IMR-90 (cell line): Measurements from ENCODE around the gene EVA1C. TPM values are rescaled to one million over a fixed set of nuclear protein-coding genes. Genes with fewer than 3 reads are reported as not detected.

Source experiments
- ATAC-seq: fragments of 200-7000 bp; cut with Tn5 transposase; 2 replicates; pipeline ENCODE4 v1.9.1; 2020; ENCODE audit warnings: low read depth, mild to moderate bottlenecking, moderate library complexity
- BruUV-seq: library from RNA; stranded (reverse); fragments of 400-500 nt; replicated peaks from 2 replicates; lab custom pipeline; 2021; lab: Mats Ljungman, UMichigan
- CTCF ChIA-PET: fragments of 300-600 bp; formaldehyde crosslinking; extraction: SDS; loops from one replicate; lab custom pipeline; 2021; ENCODE audit warnings: antibody characterized with exemption; lab: Yijun Ruan, JAX
- POLR2A ChIA-PET: fragments of 300-600 bp; sonication (Branson Sonifier 250); formaldehyde crosslinking; loops from one replicate; lab custom pipeline; 2022; ENCODE audit warnings: antibody characterized with exemption; ENCODE audit not compliant: unreplicated experiment; lab: Charles Lee
- DNase-seq: peaks from one replicate; pipeline ENCODE4 v3.0.0; 2013
- H2AFZ ChIP-seq: replicated peaks from 2 replicates; pipeline ENCODE3; 2013; ENCODE audit warnings: low read length, mild to moderate bottlenecking; ENCODE audit not compliant: poor library complexity
- H2AK5ac ChIP-seq: 2 replicates; pipeline ENCODE4 v1.6.1; 2013; ENCODE audit warnings: low read depth, low read length, inconsistent platforms
- H2AK9ac ChIP-seq: replicated peaks from 2 replicates; pipeline ENCODE3; 2013; ENCODE audit warnings: mild to moderate bottlenecking, low read depth, low read length, moderate library complexity; ENCODE audit not compliant: poor library complexity
- H2BK120ac ChIP-seq: 2 replicates; pipeline ENCODE4 v1.6.1; 2013; ENCODE audit warnings: low read depth, low read length, inconsistent platforms
- H2BK15ac ChIP-seq: 3 replicates; pipeline ENCODE4 v1.6.1; 2013; ENCODE audit warnings: low read depth, low read length, inconsistent platforms
- H2BK20ac ChIP-seq: 2 replicates; pipeline ENCODE4 v1.6.1; 2013; ENCODE audit warnings: low read depth, mild to moderate bottlenecking, inconsistent platforms, low read length, moderate library complexity
- H2BK5ac ChIP-seq: 2 replicates; pipeline ENCODE4 v1.6.1; 2013; ENCODE audit warnings: mild to moderate bottlenecking, low read depth, low read length, inconsistent platforms; ENCODE audit not compliant: poor library complexity, severe bottlenecking
- H3K14ac ChIP-seq: replicated peaks from 2 replicates; pipeline ENCODE4 v1.6.1; 2013; ENCODE audit warnings: low read depth, low read length, inconsistent platforms
- H3K18ac ChIP-seq: 2 replicates; pipeline ENCODE4 v1.6.1; 2013; ENCODE audit warnings: low read depth, low read length, control low read depth
- H3K23ac ChIP-seq: 2 replicates; pipeline ENCODE4 v1.6.1; 2013; ENCODE audit warnings: low read depth, low read length, inconsistent platforms
- H3K27ac ChIP-seq: 2 replicates; pipeline ENCODE4 v1.5.1; 2013; ENCODE audit warnings: mild to moderate bottlenecking, control low read depth, low read length; ENCODE audit not compliant: insufficient read depth
- H3K27me3 ChIP-seq: 2 replicates; pipeline ENCODE4 v1.6.1; 2013; ENCODE audit warnings: low read length; ENCODE audit not compliant: control insufficient read depth, insufficient read depth
- H3K36me3 ChIP-seq: 2 replicates; pipeline ENCODE4 v1.6.1; 2013; ENCODE audit warnings: low read length, mixed read lengths; ENCODE audit not compliant: control insufficient read depth, insufficient read depth
- H3K4ac ChIP-seq: 2 replicates; pipeline ENCODE4 v1.6.1; 2013; ENCODE audit warnings: low read depth, low read length, inconsistent platforms
- H3K4me1 ChIP-seq: 2 replicates; pipeline ENCODE4 v1.6.1; 2013; ENCODE audit warnings: low read length, mixed read lengths; ENCODE audit not compliant: control insufficient read depth, insufficient read depth
- H3K4me2 ChIP-seq: 2 replicates; pipeline ENCODE4 v1.6.1; 2013; ENCODE audit warnings: low read depth, mild to moderate bottlenecking, control low read depth, low read length, moderate library complexity
- H3K4me3 ChIP-seq: 2 replicates; pipeline ENCODE4 v1.5.1; 2013; ENCODE audit warnings: low read depth, mild to moderate bottlenecking, control low read depth, low read length, moderate library complexity; ENCODE audit not compliant: insufficient read depth
- H3K56ac ChIP-seq: 2 replicates; pipeline ENCODE4 v1.6.1; 2013; ENCODE audit warnings: low read length, inconsistent platforms; ENCODE audit not compliant: insufficient read depth; ENCODE audit errors: extremely low read depth
- H3K79me1 ChIP-seq, 2 experiments: 2 replicates each; pipeline ENCODE4 v1.6.1; 2013; ENCODE audit warnings: low read length in 2 of 2, inconsistent platforms in 1 of 2, low read depth in 1 of 2
- H3K9ac ChIP-seq: 2 replicates; pipeline ENCODE4 v1.6.1; 2013; ENCODE audit warnings: low read depth, low read length, control low read depth
- H3K9me1 ChIP-seq: 2 replicates; pipeline ENCODE4 v1.6.1; 2013; ENCODE audit warnings: low read length, inconsistent platforms; ENCODE audit not compliant: insufficient read depth
- H3K9me3 ChIP-seq: 2 replicates; pipeline ENCODE4 v1.6.1; 2013; ENCODE audit warnings: low read length; ENCODE audit not compliant: control insufficient read depth, insufficient read depth
- H4K20me1 ChIP-seq: 2 replicates; pipeline ENCODE4 v1.6.1; 2013; ENCODE audit warnings: low read length, inconsistent platforms; ENCODE audit not compliant: insufficient read depth
- H4K5ac ChIP-seq: 2 replicates; pipeline ENCODE4 v1.6.1; 2013; ENCODE audit warnings: mild to moderate bottlenecking, low read depth, low read length, control low read depth
- H4K8ac ChIP-seq, 2 experiments: 2 replicates each; pipeline ENCODE4 v1.6.1; 2013; ENCODE audit warnings: low read depth in 2 of 2, low read length in 2 of 2, control low read depth in 1 of 2, inconsistent platforms in 1 of 2
- H4K91ac ChIP-seq: 2 replicates; pipeline ENCODE4 v1.6.1; 2013; ENCODE audit warnings: low read depth, low read length, inconsistent platforms; ENCODE audit not compliant: insufficient read depth
- BHLHE40 ChIP-seq: fragments of 150-350 bp; IDR thresholded peaks from 2 replicates; pipeline ENCODE4 v1.6.1; 2016; ENCODE audit warnings: mild to moderate bottlenecking, low read depth, low read length
- CEBPB ChIP-seq: IDR thresholded peaks from 2 replicates; pipeline ENCODE4 v1.6.1; 2012; ENCODE audit warnings: low read depth, low read length, improper control_type of control experiment
- CHD1 ChIP-seq: IDR thresholded peaks from 2 replicates; pipeline ENCODE4 v1.6.1; 2012; ENCODE audit warnings: low read depth, low read length, improper control_type of control experiment
- FOS ChIP-seq: fragments of 150-350 bp; IDR thresholded peaks from 2 replicates; pipeline ENCODE4 v1.6.1; 2016; ENCODE audit warnings: low read depth, low read length
- MAFK ChIP-seq: IDR thresholded peaks from 2 replicates; pipeline ENCODE4 v1.6.1; 2012; ENCODE audit warnings: low read depth, low read length, improper control_type of control experiment
- MAZ ChIP-seq: IDR thresholded peaks from 2 replicates; pipeline ENCODE4 v1.6.1; 2012; ENCODE audit warnings: low read depth, mild to moderate bottlenecking, low read length, improper control_type of control experiment, moderate library complexity, borderline replicate concordance
- NFE2L2 ChIP-seq: fragments of 150-350 bp; IDR thresholded peaks from 2 replicates; pipeline ENCODE4 v1.6.1; 2016; ENCODE audit warnings: low read depth, mild to moderate bottlenecking, low read length
- RAD21 ChIP-seq: IDR thresholded peaks from 2 replicates; pipeline ENCODE4 v1.6.1; 2012; ENCODE audit warnings: low read length, improper control_type of control experiment
- RCOR1 ChIP-seq: IDR thresholded peaks from 2 replicates; pipeline ENCODE4 v1.6.1; 2012; ENCODE audit warnings: mild to moderate bottlenecking, low read length, improper control_type of control experiment; ENCODE audit not compliant: insufficient replicate concordance
- RFX5 ChIP-seq: IDR thresholded peaks from 2 replicates; pipeline ENCODE4 v1.8.0; 2012; ENCODE audit warnings: low read depth, mild to moderate bottlenecking, low read length, moderate library complexity
- SMC3 ChIP-seq: fragments of 150-350 bp; IDR thresholded peaks from 2 replicates; pipeline ENCODE4 v1.6.1; 2016; ENCODE audit warnings: low read depth, mild to moderate bottlenecking, antibody characterized with exemption, low read length, moderate library complexity
- WGBS, 2 experiments: methylation state at CpG; one replicate each; pipeline versions ENCODE4 v1.1.5 to v1.1.7; 2013; ENCODE audit warnings: missing lambda C conversion rate in 2 of 2; ENCODE audit not compliant: insufficient read length in 1 of 2; ENCODE audit errors: extremely low coverage in 2 of 2; 5-methylcytosine and 5-hydroxymethylcytosine counted together
- dilution Hi-C: fragments of 300-500 bp; cut with HindIII; formaldehyde crosslinking; loops from one replicate; pipeline ENCODE4 v1.14.3; 2018; ENCODE audit warnings: low sequenced_read_pairs; ENCODE audit not compliant: unreplicated experiment
- in situ Hi-C: fragments of 300-500 bp; cut with MboI; formaldehyde crosslinking; loops from 3 replicates; pipeline ENCODE4 v1.14.3; 2019; ENCODE audit warnings: low sequenced_read_pairs, inconsistent platforms, mixed read lengths
- intact Hi-C: fragments of 100-400 bp; cut with micrococcal nuclease; formaldehyde crosslinking; loops from 2 replicates; pipeline ENCODE4 v1.10.0; 2022
- polyA plus RNA-seq, 3 experiments: library from polyadenylated mRNA; depleted of rRNA; stranded (reverse); fragments of >200 nt; gene quantifications; 2 replicates each; pipeline ENCODE4 v1.2.3, GENCODE V29; 2012; ENCODE audit warnings: low replicate concordance in 1 of 3
- total RNA-seq: library from RNA; depleted of rRNA; stranded (reverse); fragments of >200 nt; gene quantifications from 2 replicates; pipeline ENCODE4 v1.2.3, GENCODE V29; 2012
- TF ChIP-seq, protein P1 (sequence below): fragments of 150-350 bp; IDR thresholded peaks from 2 replicates; pipeline ENCODE4 v1.6.1; 2017; ENCODE audit warnings: mild to moderate bottlenecking, antibody characterized with exemption, low read length, low read depth
- TF ChIP-seq, protein P2 (sequence below): fragments of 150-350 bp; IDR thresholded peaks from 2 replicates; pipeline ENCODE4 v1.6.1; 2016; ENCODE audit warnings: low read depth, mild to moderate bottlenecking, low read length, moderate library complexity, borderline replicate concordance
- TF ChIP-seq, protein P3 (sequence below): conservative IDR thresholded peaks from 2 replicates; pipeline ENCODE4 v1.5.1; 2012; ENCODE audit warnings: mild to moderate bottlenecking, low read depth, low read length, improper control_type of control experiment

Gene EVA1C
- total and polyA plus RNA-seq, 2 of the 4 experiments (the other 2 are of a cell fraction) = 0.72 to 1.1 TPM

DNA sequence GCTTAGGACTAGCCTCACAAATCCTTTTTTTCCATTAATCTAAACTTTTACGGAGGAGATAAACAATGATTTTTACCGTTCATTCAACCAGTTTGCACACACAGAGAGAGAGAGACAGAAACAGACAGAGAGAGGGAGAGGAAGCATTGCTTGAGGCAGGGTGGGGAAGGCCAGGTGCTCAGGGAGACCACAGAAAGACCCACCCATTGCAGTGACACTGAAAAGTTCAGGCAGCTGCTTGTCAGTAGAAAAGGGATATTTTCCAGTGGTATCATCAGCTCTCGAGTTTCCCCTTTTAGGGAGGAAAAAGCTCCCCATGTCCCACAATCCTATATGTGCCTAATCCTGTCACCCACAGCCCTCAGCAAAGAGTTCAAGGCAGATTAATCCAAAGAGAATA is 145.6 kb downstream of the EVA1C start:
- Histone ChIP-seq H3K18ac (no peak overlapping the region), H3K4me3 (no peak overlapping the region), H3K9me3 (no peaks in the 10 kb centered on the region), H3K4me2 (no peak overlapping the region), H4K20me1 (no peaks in the 10 kb centered on the region), H2BK5ac (no peak overlapping the region), H2BK20ac (no peak overlapping the region), H3K9me1 (no peaks in the 10 kb centered on the region), H2BK15ac (no peak overlapping the region), H2BK120ac (no peak overlapping the region), H3K27ac (no peak overlapping the region), H3K23ac (no peak overlapping the region), H3K36me3 (no peaks in the 10 kb centered on the region), H2AFZ (no peak overlapping the region), H3K4ac (no peak overlapping the region), H3K27me3 (no peaks in the 10 kb centered on the region), H3K79me1 (no peaks in the 10 kb centered on the region), H2AK9ac (no peak overlapping the region), H4K8ac (no peak overlapping the region), H4K5ac (no peak overlapping the region), H2AK5ac (no peak overlapping the region), H3K56ac (no peak overlapping the region), H3K14ac (no peak overlapping the region), H3K9ac (no peak overlapping the region), H3K4me1 (no peaks in the 10 kb centered on the region; the same call in 1 of the 2 replicates), H4K91ac (no peak overlapping the region)
- no CpG with 5 or more reads among the region's 3 CpGs for WGBS, 2 experiments
- in situ Hi-C loops = no loop called here
- CTCF ChIA-PET = no interaction called here
- TF ChIP-seq RAD21 (no peak), CEBPB (no peak), CHD1 (no peak), RCOR1 (no peak), BHLHE40 (no peak), MAZ (no peak), SMC3 (no peak), RFX5 (no peak), NFE2L2 (no peak), MAFK (no peak), FOS (no peak)
- TF ChIP-seq, protein P1, sequence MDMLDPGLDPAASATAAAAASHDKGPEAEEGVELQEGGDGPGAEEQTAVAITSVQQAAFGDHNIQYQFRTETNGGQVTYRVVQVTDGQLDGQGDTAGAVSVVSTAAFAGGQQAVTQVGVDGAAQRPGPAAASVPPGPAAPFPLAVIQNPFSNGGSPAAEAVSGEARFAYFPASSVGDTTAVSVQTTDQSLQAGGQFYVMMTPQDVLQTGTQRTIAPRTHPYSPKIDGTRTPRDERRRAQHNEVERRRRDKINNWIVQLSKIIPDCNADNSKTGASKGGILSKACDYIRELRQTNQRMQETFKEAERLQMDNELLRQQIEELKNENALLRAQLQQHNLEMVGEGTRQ = no peak
- TF ChIP-seq, protein P2, sequence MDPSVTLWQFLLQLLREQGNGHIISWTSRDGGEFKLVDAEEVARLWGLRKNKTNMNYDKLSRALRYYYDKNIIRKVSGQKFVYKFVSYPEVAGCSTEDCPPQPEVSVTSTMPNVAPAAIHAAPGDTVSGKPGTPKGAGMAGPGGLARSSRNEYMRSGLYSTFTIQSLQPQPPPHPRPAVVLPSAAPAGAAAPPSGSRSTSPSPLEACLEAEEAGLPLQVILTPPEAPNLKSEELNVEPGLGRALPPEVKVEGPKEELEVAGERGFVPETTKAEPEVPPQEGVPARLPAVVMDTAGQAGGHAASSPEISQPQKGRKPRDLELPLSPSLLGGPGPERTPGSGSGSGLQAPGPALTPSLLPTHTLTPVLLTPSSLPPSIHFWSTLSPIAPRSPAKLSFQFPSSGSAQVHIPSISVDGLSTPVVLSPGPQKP = no peak
- TF ChIP-seq, protein P3, sequence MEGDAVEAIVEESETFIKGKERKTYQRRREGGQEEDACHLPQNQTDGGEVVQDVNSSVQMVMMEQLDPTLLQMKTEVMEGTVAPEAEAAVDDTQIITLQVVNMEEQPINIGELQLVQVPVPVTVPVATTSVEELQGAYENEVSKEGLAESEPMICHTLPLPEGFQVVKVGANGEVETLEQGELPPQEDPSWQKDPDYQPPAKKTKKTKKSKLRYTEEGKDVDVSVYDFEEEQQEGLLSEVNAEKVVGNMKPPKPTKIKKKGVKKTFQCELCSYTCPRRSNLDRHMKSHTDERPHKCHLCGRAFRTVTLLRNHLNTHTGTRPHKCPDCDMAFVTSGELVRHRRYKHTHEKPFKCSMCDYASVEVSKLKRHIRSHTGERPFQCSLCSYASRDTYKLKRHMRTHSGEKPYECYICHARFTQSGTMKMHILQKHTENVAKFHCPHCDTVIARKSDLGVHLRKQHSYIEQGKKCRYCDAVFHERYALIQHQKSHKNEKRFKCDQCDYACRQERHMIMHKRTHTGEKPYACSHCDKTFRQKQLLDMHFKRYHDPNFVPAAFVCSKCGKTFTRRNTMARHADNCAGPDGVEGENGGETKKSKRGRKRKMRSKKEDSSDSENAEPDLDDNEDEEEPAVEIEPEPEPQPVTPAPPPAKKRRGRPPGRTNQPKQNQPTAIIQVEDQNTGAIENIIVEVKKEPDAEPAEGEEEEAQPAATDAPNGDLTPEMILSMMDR = no peak
- ATAC-seq (no peak), DNase-seq (no peak)
- POLR2A ChIA-PET = no interaction called here
- no TSS peak for BruUV-seq
- dilution Hi-C loops = no loop called here
- intact Hi-C loops = no loop called here
